ENCODE measurements around the gene PIP4K2A. TPM values are rescaled to one million over a fixed set of nuclear protein-coding genes. Genes with fewer than 3 reads are reported as not detected.

Gene PIP4K2A
- total RNA-seq, 6 experiments from 2014 or later, result 50.1 to 67.9 (median 58.9) TPM

DNA sequence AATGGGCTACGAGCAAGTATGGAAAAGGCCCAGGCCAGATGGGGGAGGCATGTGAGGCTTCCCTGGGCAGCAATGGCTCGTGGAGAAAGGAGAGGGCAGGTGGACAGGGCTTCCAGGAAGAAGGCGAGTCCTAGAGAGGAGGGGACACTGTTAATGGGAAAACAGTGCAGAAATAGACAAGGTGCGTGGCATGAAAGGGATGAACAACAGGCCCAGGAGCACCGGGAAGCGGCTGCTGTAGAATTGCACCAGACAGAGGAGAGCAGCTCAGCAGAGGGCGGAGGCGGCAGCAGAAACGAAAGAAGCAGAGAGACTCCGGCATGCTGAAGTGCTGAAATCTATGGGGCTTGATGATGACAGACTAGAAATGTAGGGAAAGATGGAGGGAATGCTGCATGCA lies 102.1 kb downstream of the PIP4K2A start:
- TF ChIP-seq, protein P1, sequence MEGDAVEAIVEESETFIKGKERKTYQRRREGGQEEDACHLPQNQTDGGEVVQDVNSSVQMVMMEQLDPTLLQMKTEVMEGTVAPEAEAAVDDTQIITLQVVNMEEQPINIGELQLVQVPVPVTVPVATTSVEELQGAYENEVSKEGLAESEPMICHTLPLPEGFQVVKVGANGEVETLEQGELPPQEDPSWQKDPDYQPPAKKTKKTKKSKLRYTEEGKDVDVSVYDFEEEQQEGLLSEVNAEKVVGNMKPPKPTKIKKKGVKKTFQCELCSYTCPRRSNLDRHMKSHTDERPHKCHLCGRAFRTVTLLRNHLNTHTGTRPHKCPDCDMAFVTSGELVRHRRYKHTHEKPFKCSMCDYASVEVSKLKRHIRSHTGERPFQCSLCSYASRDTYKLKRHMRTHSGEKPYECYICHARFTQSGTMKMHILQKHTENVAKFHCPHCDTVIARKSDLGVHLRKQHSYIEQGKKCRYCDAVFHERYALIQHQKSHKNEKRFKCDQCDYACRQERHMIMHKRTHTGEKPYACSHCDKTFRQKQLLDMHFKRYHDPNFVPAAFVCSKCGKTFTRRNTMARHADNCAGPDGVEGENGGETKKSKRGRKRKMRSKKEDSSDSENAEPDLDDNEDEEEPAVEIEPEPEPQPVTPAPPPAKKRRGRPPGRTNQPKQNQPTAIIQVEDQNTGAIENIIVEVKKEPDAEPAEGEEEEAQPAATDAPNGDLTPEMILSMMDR (IDR thresholded peaks at IDR 0.05), result no peak
- H3K27me3 Mint-ChIP-seq (ENCODE audit: insufficient read depth), result no peaks in the 10 kb centered on the region; the same call in 1 of the 2 replicates
- no peak overlapping the region for H3K4me3 Mint-ChIP-seq
- H3K27ac Mint-ChIP-seq, result peak overlapping the region; percentile 2; the same call in 1 of the 2 replicates
- peaks cover 51% of the 10 kb centered on the region for H3K4me1 Mint-ChIP-seq (ENCODE audit: low read depth)
- no peaks in the 10 kb centered on the region for H3K9me3 Mint-ChIP-seq
- DNase-seq, result no peak
- H3K36me3 Mint-ChIP-seq (ENCODE audit: low read depth), result peaks cover 55% of the 10 kb centered on the region

DNA sequence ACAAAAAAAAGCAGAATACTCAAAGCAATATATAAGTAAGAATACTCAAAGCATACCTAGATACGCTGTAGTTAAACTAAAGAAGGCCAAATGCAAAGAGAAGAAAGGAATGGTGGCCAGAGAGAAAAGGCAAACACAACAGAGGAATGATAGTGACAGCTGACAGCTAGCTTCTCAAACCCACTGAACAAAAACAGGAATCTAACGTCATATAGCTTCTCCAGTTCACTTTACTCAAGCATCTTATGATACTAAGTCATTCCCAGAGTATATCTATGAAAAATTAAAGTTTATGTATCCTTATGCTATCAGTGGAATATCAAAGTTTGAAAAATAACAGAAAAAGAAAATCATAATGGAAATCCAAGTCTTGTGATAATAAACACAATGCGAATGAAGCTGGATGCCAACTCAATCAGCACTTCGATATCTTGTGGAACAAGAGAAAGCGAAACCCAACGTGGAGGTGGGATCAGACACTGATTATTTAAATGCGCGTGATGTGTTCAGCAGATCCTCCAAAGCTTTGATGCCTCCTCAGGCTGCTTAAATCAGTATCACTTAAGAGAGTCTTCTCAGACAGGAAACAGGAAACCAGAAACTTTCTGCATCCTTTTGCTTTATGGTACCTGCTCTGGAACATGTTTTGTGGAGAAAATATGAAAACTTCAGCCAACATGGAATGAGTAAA lies 102.8 kb downstream of the PIP4K2A start:
- Mint-ChIP-seq H3K27ac (no peak overlapping the region), H3K4me1 (ENCODE audit: low read depth) (peaks cover 51% of the 10 kb centered on the region), H3K36me3 (ENCODE audit: low read depth) (peaks cover 61% of the 10 kb centered on the region), H3K4me3 (no peak overlapping the region), H3K9me3 (no peaks in the 10 kb centered on the region), H3K27me3 (ENCODE audit: insufficient read depth) (no peaks in the 10 kb centered on the region; the same call in 1 of the 2 replicates)
- DNase-seq, result no peak
- TF ChIP-seq, protein P1 (IDR thresholded peaks at IDR 0.05), result no peak

DNA sequence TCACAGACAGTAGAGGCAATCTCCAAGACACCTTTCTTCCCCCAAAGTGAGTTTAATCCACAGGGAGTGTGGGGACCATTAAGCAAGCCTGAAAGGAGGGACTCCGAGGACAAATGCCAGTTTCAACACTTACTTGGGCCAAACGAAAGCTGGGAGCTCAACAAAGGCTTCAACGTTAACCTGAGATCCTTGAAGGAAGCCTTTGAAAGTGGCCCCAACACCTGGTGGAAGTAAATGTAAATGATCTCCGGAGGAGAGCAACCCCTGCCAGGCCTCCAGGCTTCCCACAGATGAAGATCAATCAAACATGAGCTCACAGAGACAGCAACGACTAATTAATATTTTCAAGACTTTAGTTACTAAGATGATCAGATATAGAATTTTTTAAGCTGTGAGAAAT lies 103.8 kb downstream of the PIP4K2A start:
- H3K9me3 Mint-ChIP-seq, result no peaks in the 10 kb centered on the region
- H3K27ac Mint-ChIP-seq, result no peak overlapping the region
- DNase-seq, result no peak
- peaks cover 51% of the 10 kb centered on the region for H3K4me1 Mint-ChIP-seq (ENCODE audit: low read depth)
- TF ChIP-seq, protein P1 (IDR thresholded peaks at IDR 0.05), result no peak
- peaks cover 64% of the 10 kb centered on the region for H3K36me3 Mint-ChIP-seq (ENCODE audit: low read depth)
- H3K27me3 Mint-ChIP-seq (ENCODE audit: insufficient read depth), result no peaks in the 10 kb centered on the region; the same call in 1 of the 2 replicates
- no peak overlapping the region for H3K4me3 Mint-ChIP-seq

DNA sequence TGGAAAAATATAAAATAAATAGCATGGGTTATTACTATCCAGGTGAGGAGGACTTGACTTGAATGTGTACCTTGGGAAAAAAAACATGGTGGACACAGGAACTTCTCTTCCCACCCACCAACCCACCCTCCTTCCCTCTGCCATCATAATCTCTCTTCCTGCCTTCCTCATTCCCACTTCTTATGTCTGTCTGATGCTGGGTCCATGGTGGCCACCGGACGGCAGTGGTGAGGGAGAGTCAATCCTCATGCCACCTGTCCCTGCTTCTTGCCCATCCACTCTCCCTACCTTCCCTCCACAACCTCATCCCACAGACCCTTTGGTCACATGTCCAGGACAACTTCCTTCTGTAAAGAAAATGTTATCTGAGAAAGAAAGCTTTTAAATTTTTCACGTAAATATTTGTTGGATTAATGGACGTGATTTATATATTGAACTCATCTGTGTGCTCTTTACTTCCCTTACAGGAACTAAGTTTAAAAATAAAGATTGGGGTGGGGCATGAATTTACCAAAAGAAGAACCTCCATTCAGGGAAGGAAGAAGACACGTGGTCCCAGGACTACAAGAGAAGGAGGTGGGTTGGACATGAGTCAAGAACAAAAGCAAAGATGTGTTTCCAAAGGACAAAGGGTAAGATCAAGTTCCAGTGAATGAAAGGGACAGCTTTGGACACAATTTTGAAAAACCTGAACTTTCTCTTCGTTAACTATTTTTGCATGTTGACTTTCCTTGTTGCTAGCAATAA lies 104.5 kb downstream of the PIP4K2A start:
- peaks cover 68% of the 10 kb centered on the region for H3K36me3 Mint-ChIP-seq (ENCODE audit: low read depth)
- no peak for DNase-seq
- TF ChIP-seq, protein P1 (IDR thresholded peaks at IDR 0.05), result no peak

DNA sequence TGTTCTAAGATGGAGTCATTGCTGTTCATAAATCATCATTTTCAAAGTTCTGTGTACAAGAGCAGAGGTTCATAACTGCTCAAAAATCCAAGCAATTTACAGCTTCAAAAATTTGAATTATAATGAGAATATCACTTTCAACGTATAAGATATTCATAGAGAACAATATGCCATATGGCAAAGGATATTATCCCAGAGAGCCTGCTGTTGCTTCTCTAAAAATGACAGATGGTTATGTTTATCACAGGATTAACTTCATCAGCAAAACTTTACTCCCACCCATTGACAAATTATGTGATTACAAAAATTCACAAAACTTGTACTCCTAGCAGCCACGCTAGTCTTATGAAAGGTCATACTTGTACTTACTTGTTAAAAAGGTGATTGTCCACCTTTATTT lies 105.1 kb downstream of the PIP4K2A start:
- TF ChIP-seq, protein P1 (IDR thresholded peaks at IDR 0.05), result no peak
- peaks cover 68% of the 10 kb centered on the region for H3K36me3 Mint-ChIP-seq (ENCODE audit: low read depth)

More for the DNA sequence above, 104.5 kb downstream of the PIP4K2A start:
- no peaks in the 10 kb centered on the region for H3K9me3 Mint-ChIP-seq
- H3K27me3 Mint-ChIP-seq (ENCODE audit: insufficient read depth), result no peaks in the 10 kb centered on the region; the same call in 1 of the 2 replicates
- H3K4me1 Mint-ChIP-seq (ENCODE audit: low read depth), result peaks cover 51% of the 10 kb centered on the region
- H3K4me3 Mint-ChIP-seq, result no peak overlapping the region
- no peak overlapping the region for H3K27ac Mint-ChIP-seq

More for the DNA sequence above, 105.1 kb downstream of the PIP4K2A start:
- Mint-ChIP-seq H3K9me3 (no peaks in the 10 kb centered on the region), H3K27me3 (ENCODE audit: insufficient read depth) (no peaks in the 10 kb centered on the region; the same call in 1 of the 2 replicates), H3K4me3 (no peak overlapping the region), H3K4me1 (ENCODE audit: low read depth) (peaks cover 51% of the 10 kb centered on the region), H3K27ac (no peak overlapping the region)
- DNase-seq, result no peak
